Cardiac muscle cell (in vitro differentiated cells and primary cell): ENCODE results near the gene DNMT3B. TPM values are rescaled to one million over a fixed set of nuclear protein-coding genes. Genes with fewer than 3 reads are reported as not detected.

Experiments used
- DNase-seq, 2 donors: peaks; one replicate each; pipeline versions ENCODE4 v3.0.0 to v3.0.0-alpha.2; 2010 to 2017; ENCODE audit warnings: low read depth in 1 of 2, low spot score in 1 of 2
- H3K27ac ChIP-seq: fragments of 200-600 bp; sonication (generic); 2 replicates; pipeline ENCODE4 v1.5.1; 2016
- H3K27me3 ChIP-seq: fragments of 200-600 bp; sonication (generic); 2 replicates; pipeline ENCODE4 v1.6.0; 2016; ENCODE audit warnings: control low read depth
- H3K36me3 ChIP-seq: fragments of 200-600 bp; sonication (generic); 2 replicates; pipeline ENCODE4 v1.5.1; 2016; ENCODE audit warnings: control low read depth
- H3K4me1 ChIP-seq: fragments of 200-600 bp; sonication (generic); 2 replicates; pipeline ENCODE4 v1.8.1; 2017; ENCODE audit warnings: low read depth, mild to moderate bottlenecking, mixed run types
- H3K4me3 ChIP-seq: fragments of 200-600 bp; sonication (generic); 2 replicates; pipeline ENCODE4 v1.5.1; 2016; ENCODE audit warnings: mild to moderate bottlenecking
- H3K9me3 ChIP-seq: fragments of 200-600 bp; sonication (generic); 2 replicates; pipeline ENCODE4 v1.5.1; 2017; ENCODE audit warnings: low read depth, mild to moderate bottlenecking, control low read depth
- CTCF ChIP-seq: IDR thresholded peaks from 2 replicates; pipeline ENCODE4 v1.5.1; 2012; ENCODE audit warnings: low read depth, mild to moderate bottlenecking, low read length
- polyA plus RNA-seq: library from polyadenylated mRNA; unstranded; fragments of >200 nt; fragmentation: Nextera tagmentation; extraction: Ambion mirVana; gene quantifications from 2 replicates; pipeline ENCODE4 v1.2.1, GENCODE V29; 2016
- total RNA-seq: library from RNA; depleted of rRNA; stranded (reverse); fragments of >200 nt; gene quantifications from 2 replicates; pipeline ENCODE4 v1.2.3, GENCODE V29; 2016

Gene DNMT3B
- total and polyA plus RNA-seq, 2 experiments from 2014 or later, result 10.2 to 24.3 TPM

DNA sequence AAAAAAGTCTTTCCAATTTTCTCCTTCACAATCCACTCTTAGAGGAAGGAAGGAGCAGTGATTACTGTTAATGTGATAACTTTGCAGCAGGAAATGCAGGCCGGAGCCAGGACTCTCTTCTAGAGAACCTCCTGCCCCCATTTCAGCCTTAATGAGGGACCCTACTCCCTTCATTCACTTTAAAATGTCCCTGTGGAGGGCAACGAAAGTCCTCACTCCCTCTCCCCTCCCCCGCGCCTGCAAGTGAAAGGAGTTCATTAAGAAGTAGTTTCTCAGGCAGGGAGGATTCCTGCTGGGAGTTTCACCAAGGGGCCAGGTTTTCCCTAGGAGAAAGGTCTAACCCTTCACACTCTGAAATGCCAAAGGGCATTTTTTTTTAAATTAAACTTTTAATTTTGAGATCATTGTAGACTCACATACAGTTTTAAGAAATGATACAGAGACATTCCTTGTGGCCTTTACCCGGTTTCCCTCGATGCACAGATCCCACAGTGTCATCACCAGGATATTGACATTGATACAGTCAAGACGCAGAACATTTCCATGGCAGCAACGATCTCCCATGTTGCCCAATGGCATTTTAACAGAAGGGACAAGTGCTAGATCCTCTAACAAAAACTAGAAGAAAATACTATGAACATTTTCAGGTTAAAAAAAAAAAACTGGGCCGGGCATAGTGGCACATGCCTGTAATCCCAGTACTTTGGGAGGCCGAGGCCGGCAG is 12.1 kb upstream of the DNMT3B start:
- no peak for TF ChIP-seq CTCF
- Histone ChIP-seq H3K36me3 (no peaks in the 10 kb centered on the region), H3K9me3 (no peaks in the 10 kb centered on the region), H3K27me3 (no peaks in the 10 kb centered on the region), H3K27ac (peak overlapping the region; percentile 90), H3K4me1 (peaks cover 28% of the 10 kb centered on the region), H3K4me3 (no peak overlapping the region)
- DNase-seq, result peak in 1 of 2 donors; percentile 63

- H3K9me3 ChIP-seq, result no peaks in the 10 kb centered on the region
- H3K27me3 ChIP-seq, result no peaks in the 10 kb centered on the region
- no peak for TF ChIP-seq CTCF
- H3K36me3 ChIP-seq, result no peaks in the 10 kb centered on the region
- no peak overlapping the region for H3K4me3 ChIP-seq
- DNase-seq, result no peak
- H3K4me1 ChIP-seq, result peaks cover 28% of the 10 kb centered on the region
- H3K27ac ChIP-seq, result peak overlapping the region; percentile 90
Measured at GRCh38 chr20:32751293-32751692, 10.9 kb upstream of the DNMT3B start.

DNA sequence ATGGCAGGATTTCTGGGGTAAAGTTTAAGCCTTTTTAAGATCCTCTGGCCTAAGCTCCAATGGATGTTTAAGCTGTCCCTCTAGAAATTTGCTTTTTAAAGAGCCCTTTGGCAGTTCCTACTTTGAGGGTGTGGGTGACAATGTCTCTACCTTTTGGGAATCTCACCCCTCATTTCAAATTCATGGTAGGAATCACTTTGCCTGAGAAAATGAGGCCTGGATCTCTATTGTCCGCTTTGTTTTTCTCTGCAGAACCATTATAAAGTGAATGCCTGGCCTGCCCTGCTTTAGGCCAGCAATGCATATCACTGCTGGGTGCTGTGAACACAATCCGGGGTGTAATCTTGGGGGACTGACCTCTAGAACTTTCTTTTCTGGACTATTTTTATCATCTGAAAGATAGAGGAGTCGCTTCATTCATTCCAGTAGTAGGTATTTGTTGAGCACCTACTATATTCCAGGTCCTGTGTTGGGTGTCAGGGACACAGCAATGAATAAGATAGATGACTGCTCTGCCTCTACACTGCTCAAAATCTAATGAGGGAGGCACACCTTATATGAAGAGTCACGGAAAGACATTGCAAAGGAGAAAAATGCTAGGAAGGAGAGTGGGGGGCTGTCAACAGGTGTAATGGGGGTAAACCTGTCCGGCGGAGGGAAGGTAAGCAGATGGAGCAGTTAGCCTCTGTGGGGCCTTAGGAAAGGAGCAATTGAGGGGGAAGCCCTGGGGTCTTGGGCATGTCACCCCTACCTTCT is 10.3 kb upstream of the DNMT3B start:
- H3K27ac ChIP-seq, result peak overlapping the region; percentile 90
- no peaks in the 10 kb centered on the region for H3K9me3 ChIP-seq
- DNase-seq, result no peak
- H3K27me3 ChIP-seq, result no peaks in the 10 kb centered on the region
- TF ChIP-seq CTCF, result no peak
- no peak overlapping the region for H3K4me3 ChIP-seq
- peaks cover 28% of the 10 kb centered on the region for H3K4me1 ChIP-seq
- no peaks in the 10 kb centered on the region for H3K36me3 ChIP-seq

DNA sequence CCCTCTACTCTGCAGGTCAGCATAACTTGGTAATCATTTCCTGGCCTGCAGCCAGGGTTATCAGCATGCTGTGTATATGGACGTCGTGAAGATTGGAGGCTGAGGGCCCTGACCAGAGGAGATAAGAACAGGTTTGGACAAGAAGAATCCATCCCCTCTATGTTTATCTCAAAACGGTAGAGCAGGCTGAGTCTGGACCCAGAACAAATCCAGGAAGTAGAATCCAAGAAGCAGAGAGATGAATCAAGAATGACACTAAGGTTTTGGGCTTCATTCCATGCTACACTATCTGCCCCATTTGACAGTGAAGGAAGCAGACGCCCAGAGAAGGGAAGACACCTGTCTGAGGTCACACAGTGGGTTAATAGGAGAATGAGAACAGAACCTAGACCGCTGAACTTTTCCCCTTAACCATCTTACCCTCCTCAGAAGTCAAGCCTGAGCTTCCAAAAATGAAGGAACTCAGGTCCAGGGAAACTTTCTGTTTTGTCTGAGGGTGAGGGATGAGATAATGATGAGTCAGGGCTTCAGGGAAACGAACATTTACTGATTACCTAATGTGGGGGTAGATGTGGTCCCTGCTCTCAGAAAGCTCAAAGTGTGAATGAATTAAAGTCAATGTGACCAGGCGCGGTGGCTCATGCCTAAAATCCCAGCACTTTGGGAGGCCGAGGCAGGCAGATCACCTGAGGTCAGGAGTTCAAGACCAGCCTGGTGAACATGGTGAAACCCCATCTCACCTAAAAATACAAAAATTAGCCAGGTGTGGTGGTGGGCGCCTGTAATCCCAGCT is 9.5 kb upstream of the DNMT3B start:
- DNase-seq, result peak; percentile 49 to 50
- H3K4me1 ChIP-seq, result peaks cover 28% of the 10 kb centered on the region

More for the DNA sequence above, 9.5 kb upstream of the DNMT3B start:
- peak overlapping the region; percentile 48 for H3K27ac ChIP-seq
- H3K9me3 ChIP-seq, result no peaks in the 10 kb centered on the region
- no peaks in the 10 kb centered on the region for H3K36me3 ChIP-seq
- no peak overlapping the region for H3K4me3 ChIP-seq
- H3K27me3 ChIP-seq, result no peaks in the 10 kb centered on the region
- no peak for TF ChIP-seq CTCF
